GM12875 (cell line): ENCODE results near the gene HSD3B2.

Experiments used
- H3K4me3 ChIP-seq: one replicate; pipeline ENCODE4 v1.5.1; 2011; ENCODE audit warnings: low read depth, low read length, control low read depth
- CTCF ChIP-seq: IDR thresholded peaks from 2 replicates; pipeline ENCODE4 v1.5.1; 2011; ENCODE audit warnings: low read depth, mild to moderate bottlenecking, control low read depth, inconsistent platforms, low read length, moderate library complexity, borderline replicate concordance; ENCODE audit not compliant: insufficient read depth

The HSD3B2 gene

GRCh38 chr1:119449971-119450370 lies 35.0 kb downstream of the HSD3B2 start:
- H3K4me3 ChIP-seq = no peak overlapping the region
- TF ChIP-seq CTCF = no peak

- H3K4me3 ChIP-seq = no peak overlapping the region
- no peak for TF ChIP-seq CTCF
Measured at GRCh38 chr1:119451158-119451557, 36.2 kb downstream of the HSD3B2 start.

- no peak for TF ChIP-seq CTCF
- no peak overlapping the region for H3K4me3 ChIP-seq
Measured at GRCh38 chr1:119452091-119452490, 37.1 kb downstream of the HSD3B2 start.

DNA sequence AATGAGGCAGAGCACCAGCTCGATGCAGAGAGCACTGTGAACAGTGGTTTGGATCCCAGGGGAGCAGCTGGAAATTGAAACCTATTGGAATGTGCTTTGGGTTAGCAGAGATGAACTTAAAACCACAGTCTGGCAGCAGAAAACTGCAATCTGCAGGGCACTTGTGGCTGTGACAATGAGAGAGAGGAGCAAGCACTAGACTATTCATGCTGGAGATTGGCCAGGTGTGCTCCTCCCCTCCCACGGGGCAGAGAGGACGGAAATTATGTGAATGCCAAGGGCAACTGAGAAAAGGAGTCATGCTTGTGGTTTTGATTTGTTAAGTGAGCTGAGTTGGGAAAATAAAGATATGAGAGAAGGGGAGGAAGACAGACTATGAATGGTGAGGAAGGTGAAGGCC lies 38.1 kb downstream of the HSD3B2 start:
- H3K4me3 ChIP-seq = no peak overlapping the region
- TF ChIP-seq CTCF = no peak

DNA sequence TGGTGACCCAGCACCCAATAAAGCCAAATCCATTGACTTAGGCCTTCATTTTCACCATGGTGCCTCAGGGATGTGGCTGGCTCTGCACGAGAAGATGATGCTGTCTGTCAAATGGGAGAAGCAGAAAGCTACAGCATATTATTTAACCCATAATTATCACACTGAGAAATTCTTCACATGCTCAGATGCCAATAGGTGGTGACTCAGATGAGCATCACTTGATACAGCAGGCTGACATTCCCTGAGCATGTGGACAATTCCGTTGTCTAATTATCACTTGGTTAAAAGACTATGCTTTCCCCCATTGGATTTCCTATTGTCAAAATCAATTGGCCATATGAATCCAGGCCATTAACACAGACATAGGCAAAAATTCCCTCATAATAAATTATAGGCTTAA lies 48.0 kb downstream of the HSD3B2 start:
- no peak overlapping the region for H3K4me3 ChIP-seq
- no peak for TF ChIP-seq CTCF

DNA sequence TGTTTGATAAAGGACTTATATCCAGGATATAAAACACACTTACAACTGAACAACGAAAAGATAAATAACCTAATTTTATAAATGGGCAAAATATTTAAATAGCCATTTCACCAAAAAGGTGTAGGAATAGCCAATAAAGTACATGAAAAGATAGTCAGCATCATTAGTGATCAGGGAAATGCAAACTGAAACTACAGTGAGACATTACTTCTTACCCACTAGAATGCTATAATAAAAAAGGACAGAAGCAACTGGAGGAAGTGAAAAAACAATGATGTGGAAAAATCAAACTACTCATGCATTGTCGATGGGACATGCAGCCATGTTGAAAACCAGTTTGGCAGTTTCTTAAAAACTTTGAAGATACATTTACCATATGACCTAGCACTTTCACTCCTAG lies 48.6 kb downstream of the HSD3B2 start:
- TF ChIP-seq CTCF = no peak
- H3K4me3 ChIP-seq = no peak overlapping the region

GRCh38 chr1:119466445-119466844 lies 51.5 kb downstream of the HSD3B2 start:
- no peak for TF ChIP-seq CTCF
- no peak overlapping the region for H3K4me3 ChIP-seq
